Breast epithelium (tissue), 4 donors: ENCODE results near the gene DNAJA3. TPM values are rescaled to one million over a fixed set of nuclear protein-coding genes. Genes with fewer than 3 reads are reported as not detected.

ENCODE experiments used
- DNase-seq, 2 donors: peaks; one replicate each; pipeline ENCODE4 v3.0.0-alpha.2; 2019; ENCODE audit warnings: low spot score in 2 of 2
- H3K27ac ChIP-seq, 2 donors: fragments of 200-600 bp; sonication (generic) in 1 of 2; one replicate each; pipeline ENCODE4 v1.5.1; 2016 to 2019; ENCODE audit warnings: mild to moderate bottlenecking in 1 of 2
- H3K27me3 ChIP-seq, 2 donors: fragments of 200-600 bp; sonication (generic) in 1 of 2; one replicate each; pipeline versions ENCODE4 v1.5.1 to v1.6.0; 2017 to 2019; ENCODE audit warnings: control low read depth in 1 of 2, mild to moderate bottlenecking in 1 of 2
- H3K36me3 ChIP-seq: fragments of 200-600 bp; one replicate; pipeline ENCODE4 v1.5.1; 2019
- H3K4me1 ChIP-seq, 2 donors: fragments of 200-600 bp; sonication (generic); one replicate each; pipeline ENCODE4 v1.5.1; 2016 to 2019; ENCODE audit warnings: control low read depth in 1 of 2
- H3K4me3 ChIP-seq, 3 donors: fragments of 200-600 bp; sonication (generic); 1 replicate in 2 of 3; 2 replicates in 1 of 3; pipeline ENCODE4 v1.5.1; 2016 to 2019; ENCODE audit warnings: mild to moderate bottlenecking in 3 of 3, moderate library complexity in 2 of 3
- H3K9me3 ChIP-seq, 2 donors: fragments of 200-600 bp; sonication (generic) in 1 of 2; one replicate each; pipeline ENCODE4 v1.5.1; 2016 to 2019; ENCODE audit warnings: control low read depth in 1 of 2
- POLR2A ChIP-seq: fragments of 450-650 bp; IDR thresholded peaks from one replicate; pipeline ENCODE4 v1.6.1; 2016; ENCODE audit warnings: antibody characterized with exemption, mild to moderate bottlenecking, moderate library complexity
- POLR2AphosphoS5 ChIP-seq, 3 donors: sonication (generic); formaldehyde crosslinking; IDR thresholded peaks; one replicate each; pipeline ENCODE4 v1.6.1; 2017; ENCODE audit warnings: antibody characterized with exemption in 3 of 3
- intact Hi-C: fragments of 100-400 bp; cut with DNase I; formaldehyde crosslinking; loops from one replicate; pipeline ENCODE4 v1.15.1; 2023; ENCODE audit warnings: low total_unique reads
- total RNA-seq, 3 donors: library from RNA; depleted of rRNA; stranded (reverse); fragments of >200 nt; gene quantifications; one replicate each; pipeline ENCODE4 v1.1.0, GENCODE V29; 2016
- TF ChIP-seq, protein P1 (sequence below), 3 donors: fragments of 450-650 bp; IDR thresholded peaks; one replicate each; pipeline ENCODE4 v1.5.1; 2016 to 2017; ENCODE audit warnings: antibody characterized with exemption in 3 of 3, mild to moderate bottlenecking in 3 of 3, moderate library complexity in 3 of 3

The DNAJA3 gene
- total RNA-seq, 3 donors from 2014 or later = 32.6 to 54.2 (median 45.9) TPM

DNA sequence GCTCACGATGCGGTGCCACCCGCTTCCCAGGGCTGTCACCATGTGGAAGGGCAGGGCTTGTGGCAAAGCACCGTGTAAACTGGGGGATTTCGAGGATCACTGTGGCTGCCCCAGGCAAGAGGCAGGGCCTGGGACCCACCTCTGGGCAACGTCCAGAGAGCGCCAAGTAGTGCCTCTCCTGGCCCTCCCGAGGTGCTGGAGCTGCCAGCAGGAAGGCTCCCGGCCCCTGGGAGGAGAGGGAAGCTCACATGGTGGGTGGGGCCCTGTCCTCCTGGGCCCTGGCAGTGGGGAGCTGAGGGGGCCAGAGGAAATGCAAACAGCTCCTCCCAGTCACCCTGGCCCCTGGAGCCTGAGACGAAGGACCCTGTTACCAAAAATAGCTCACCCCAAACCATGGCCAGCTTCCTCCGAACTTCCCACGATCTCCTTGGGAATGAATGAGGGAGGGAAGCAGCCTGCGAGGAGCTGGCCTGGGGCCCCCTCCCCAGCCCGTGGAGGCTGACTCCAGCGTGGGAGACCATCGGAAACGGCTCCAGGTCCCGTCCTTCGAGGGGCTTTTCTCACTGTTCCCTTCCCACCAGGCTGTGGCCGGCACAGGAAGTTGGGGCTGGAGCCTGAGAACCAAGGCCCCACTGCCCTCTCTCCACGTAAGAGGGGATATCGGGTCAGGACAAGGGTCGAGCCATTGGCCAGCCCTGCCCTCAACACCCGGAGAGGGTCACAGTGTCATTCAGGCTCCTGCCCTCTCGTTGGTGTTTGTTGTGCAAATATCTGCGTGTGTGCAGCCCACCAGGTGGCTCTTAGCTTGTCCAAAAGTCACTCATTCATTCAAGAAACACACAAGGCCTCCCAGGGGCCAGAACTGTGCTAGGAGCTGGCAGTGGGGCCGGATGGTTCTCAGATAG is 36.4 kb upstream of the DNAJA3 start:
- Histone ChIP-seq H3K4me1 (peaks cover 9 to 24% of the 10 kb centered on the region in 2 donors), H3K27me3 (no peaks in the 10 kb centered on the region), H3K4me3 (no peak overlapping the region), H3K36me3 (no peaks in the 10 kb centered on the region), H3K9me3 (no peaks in the 10 kb centered on the region), H3K27ac (peak overlapping the region; percentile 54 to 85)
- DNase-seq = no peak
- TF ChIP-seq, protein P1, sequence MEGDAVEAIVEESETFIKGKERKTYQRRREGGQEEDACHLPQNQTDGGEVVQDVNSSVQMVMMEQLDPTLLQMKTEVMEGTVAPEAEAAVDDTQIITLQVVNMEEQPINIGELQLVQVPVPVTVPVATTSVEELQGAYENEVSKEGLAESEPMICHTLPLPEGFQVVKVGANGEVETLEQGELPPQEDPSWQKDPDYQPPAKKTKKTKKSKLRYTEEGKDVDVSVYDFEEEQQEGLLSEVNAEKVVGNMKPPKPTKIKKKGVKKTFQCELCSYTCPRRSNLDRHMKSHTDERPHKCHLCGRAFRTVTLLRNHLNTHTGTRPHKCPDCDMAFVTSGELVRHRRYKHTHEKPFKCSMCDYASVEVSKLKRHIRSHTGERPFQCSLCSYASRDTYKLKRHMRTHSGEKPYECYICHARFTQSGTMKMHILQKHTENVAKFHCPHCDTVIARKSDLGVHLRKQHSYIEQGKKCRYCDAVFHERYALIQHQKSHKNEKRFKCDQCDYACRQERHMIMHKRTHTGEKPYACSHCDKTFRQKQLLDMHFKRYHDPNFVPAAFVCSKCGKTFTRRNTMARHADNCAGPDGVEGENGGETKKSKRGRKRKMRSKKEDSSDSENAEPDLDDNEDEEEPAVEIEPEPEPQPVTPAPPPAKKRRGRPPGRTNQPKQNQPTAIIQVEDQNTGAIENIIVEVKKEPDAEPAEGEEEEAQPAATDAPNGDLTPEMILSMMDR (IDR thresholded peaks at IDR 0.05) = no peak
- TF ChIP-seq POLR2AphosphoS5 (IDR thresholded peaks at IDR 0.05) (no peak), POLR2A (no peak)
- intact Hi-C loops = no loop called here

DNA sequence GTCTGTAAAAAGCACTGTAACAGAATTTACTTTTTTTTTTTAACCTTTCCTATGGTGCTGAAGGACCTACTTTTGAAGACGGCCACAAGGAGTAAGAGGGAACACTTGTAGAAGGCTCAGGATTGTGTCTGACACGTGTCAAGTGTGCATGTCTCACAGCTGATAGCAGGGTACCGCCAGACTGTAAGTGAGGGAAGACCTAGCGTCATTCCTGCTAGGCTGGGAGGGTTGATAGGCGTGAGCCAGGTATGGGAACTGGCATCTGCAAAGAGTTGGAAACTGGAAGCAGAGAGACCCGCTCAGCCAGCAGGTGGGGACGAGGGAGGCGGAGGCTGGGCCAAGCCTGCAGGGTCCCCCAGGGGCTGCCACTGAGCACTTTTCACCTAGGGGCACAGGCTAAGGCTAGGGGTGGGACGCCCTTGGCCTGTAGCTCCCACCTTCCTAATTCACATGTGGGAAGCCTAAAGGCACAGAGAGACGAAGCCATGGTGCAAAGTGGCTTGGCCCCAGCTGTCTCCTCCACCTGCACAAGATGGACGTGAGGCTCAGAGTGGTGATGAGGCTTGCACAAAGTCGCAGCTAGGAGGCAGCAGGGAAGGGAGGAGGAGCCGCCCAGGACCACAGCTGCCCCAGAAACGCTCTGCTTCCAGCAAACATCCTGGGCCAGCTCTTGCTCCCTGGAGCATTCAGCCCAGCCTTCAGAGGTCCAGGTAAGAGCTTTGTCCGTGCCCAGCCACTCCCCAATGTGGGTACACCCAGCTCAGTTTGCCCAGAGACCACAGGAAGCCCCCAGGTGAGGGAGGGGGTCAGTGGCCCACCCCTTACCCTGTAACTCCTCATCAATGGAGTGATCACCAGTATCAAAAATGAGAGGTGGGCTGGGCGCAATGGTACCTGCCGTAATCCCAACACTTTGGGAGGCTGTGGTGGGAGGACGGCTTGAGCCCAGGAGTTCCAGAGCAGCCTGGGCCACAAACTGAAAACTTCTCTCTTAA is 35.1 kb upstream of the DNAJA3 start:
- intact Hi-C loops = loop anchor here (5.0 kb wide), 1 partner anchor 33 kb away; no protein-coding TSS in a partner anchor
- no peaks in the 10 kb centered on the region for H3K9me3 ChIP-seq
- TF ChIP-seq, protein P1 (IDR thresholded peaks at IDR 0.05) = no peak
- TF ChIP-seq POLR2A (no peak), POLR2AphosphoS5 (IDR thresholded peaks at IDR 0.05) (no peak)
- peak overlapping the region in 1 of 2 donors; percentile 85 for H3K27ac ChIP-seq
- no peaks in the 10 kb centered on the region for H3K27me3 ChIP-seq
- peaks cover 6 to 13% of the 10 kb centered on the region in 2 donors for H3K4me1 ChIP-seq
- no peak for DNase-seq
- no peak overlapping the region for H3K4me3 ChIP-seq
- no peaks in the 10 kb centered on the region for H3K36me3 ChIP-seq

GRCh38 chr16:4391631-4392381 is 33.9 kb upstream of the DNAJA3 start:
- intact Hi-C loops = loop anchor here (5.0 kb wide), 1 partner anchor 35 kb away; no protein-coding TSS in a partner anchor
- no peaks in the 10 kb centered on the region for H3K9me3 ChIP-seq
- H3K27ac ChIP-seq = peak overlapping the region; percentile 87 to 95
- TF ChIP-seq, protein P1 (IDR thresholded peaks at IDR 0.05) = no peak
- TF ChIP-seq POLR2AphosphoS5 (IDR thresholded peaks at IDR 0.05) (no peak), POLR2A (no peak)
- DNase-seq = no peak
- H3K4me1 ChIP-seq = peaks cover 6 to 13% of the 10 kb centered on the region in 2 donors
- H3K36me3 ChIP-seq = no peaks in the 10 kb centered on the region
- no peaks in the 10 kb centered on the region for H3K27me3 ChIP-seq
- peak overlapping the region in 1 of 3 donors; percentile 12 for H3K4me3 ChIP-seq

DNA sequence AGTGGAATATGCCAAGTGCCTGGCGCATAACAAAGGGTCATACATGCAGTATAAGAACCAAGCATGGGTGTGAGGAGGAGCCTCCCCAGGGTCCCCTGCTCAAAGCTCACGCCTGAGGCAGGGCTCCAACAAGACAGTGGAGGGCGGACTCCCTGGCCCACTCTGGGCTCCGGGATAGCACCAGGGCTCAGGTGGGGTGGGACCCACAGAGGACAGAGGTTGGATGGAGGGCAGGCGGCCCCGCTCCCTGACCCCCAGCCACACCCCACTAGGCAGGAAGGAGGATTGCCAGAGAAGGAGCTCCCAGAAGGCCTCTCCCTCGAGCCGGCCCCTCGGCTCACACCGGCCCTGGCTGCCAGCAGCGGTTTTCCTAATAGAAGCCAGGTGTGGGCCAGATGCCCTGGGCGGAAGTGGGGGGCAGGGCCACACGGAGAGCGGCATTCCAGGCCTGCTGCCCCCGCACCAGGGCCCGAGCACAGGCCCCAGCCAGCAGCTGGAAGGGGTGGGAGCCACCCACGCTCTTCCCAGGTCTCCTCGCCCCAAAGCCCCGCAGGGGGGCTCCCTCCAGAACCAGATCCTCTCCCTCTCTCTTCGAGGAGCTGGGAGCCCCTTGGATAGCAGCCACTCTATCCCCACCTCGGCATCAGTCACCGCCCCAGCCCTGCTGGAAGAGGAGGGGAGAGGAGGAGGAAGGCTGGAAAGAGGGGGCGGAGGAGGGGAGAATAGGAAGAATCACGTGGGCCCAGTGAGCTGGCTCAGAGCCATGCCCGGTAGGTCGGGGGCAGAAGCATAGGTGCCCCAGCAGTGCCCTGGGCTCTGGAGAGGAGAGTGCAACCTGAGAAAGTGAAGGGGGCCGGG is 33.1 kb upstream of the DNAJA3 start:
- Histone ChIP-seq H3K4me3 (peak overlapping the region in 1 of 3 donors; percentile 12), H3K9me3 (no peaks in the 10 kb centered on the region), H3K36me3 (no peaks in the 10 kb centered on the region), H3K27me3 (no peaks in the 10 kb centered on the region), H3K27ac (peak overlapping the region; percentile 87 to 95), H3K4me1 (peaks cover 6 to 13% of the 10 kb centered on the region in 2 donors)
- TF ChIP-seq, protein P1 (IDR thresholded peaks at IDR 0.05) = no peak
- TF ChIP-seq POLR2AphosphoS5 (IDR thresholded peaks at IDR 0.05) = peak in 1 of 3 donors; percentile 33
- TF ChIP-seq POLR2A = no peak
- intact Hi-C loops = loop anchor here (5.0 kb wide), 1 partner anchor 35 kb away; no protein-coding TSS in a partner anchor
- DNase-seq = peak in 1 of 2 donors; percentile 82
